K562 (cell line): ENCODE measurements around the gene B3GAT1. TPM values are rescaled to one million over a fixed set of nuclear protein-coding genes. Genes with fewer than 3 reads are reported as not detected.

Experiments
- CBX3 ChIP-seq, 2 experiments: IDR thresholded peaks; 1 replicate in 1 of 2; 2 replicates in 1 of 2; pipeline ENCODE4 v1.6.1; 2012; ENCODE audit warnings: inconsistent platforms in 2 of 2, low read length in 2 of 2, borderline replicate concordance in 1 of 2, control low read depth in 1 of 2
- CXXC5 ChIP-seq: fragments of 250-450 bp; sonication (Bioruptor Pico); IDR thresholded peaks from 2 replicates; pipeline ENCODE4 v1.8.0; 2022; ENCODE audit warnings: inconsistent platforms, mild to moderate bottlenecking, moderate library complexity
- DMBX1 ChIP-seq: fragments of 250-450 bp; sonication (Bioruptor Pico); IDR thresholded peaks from 2 replicates; pipeline ENCODE4 v1.8.0; 2022; ENCODE audit warnings: inconsistent platforms, mild to moderate bottlenecking, moderate library complexity, borderline replicate concordance
- EP400 ChIP-seq: fragments of 450-650 bp; IDR thresholded peaks from 2 replicates; pipeline ENCODE4 v1.6.1; 2017; ENCODE audit warnings: antibody characterized with exemption, mild to moderate bottlenecking, moderate library complexity
- HNRNPK ChIP-seq: fragments of 200-400 bp; formaldehyde crosslinking; IDR thresholded peaks from one replicate; pipeline ENCODE4 v1.6.1; 2018; ENCODE audit warnings: mild to moderate bottlenecking, low read depth, low read length; ENCODE audit not compliant: poor library complexity, severe bottlenecking
- JUN ChIP-seq, 2 experiments: sonication (generic) in 1 of 2; formaldehyde crosslinking in 1 of 2; IDR thresholded peaks; 2 replicates each; pipeline versions ENCODE4 v1.6.1 to v1.8.0; 2012 to 2022; ENCODE audit warnings: borderline replicate concordance in 2 of 2, mild to moderate bottlenecking in 2 of 2, improper control_type of control experiment in 1 of 2, low read depth in 1 of 2, low read length in 1 of 2, missing genetic modification reagents in 1 of 2
- MYC ChIP-seq, 2 experiments: fragments of 250-450 bp in 1 of 2; sonication (Bioruptor Pico) in 1 of 2; IDR thresholded peaks; 2 replicates each; pipeline versions ENCODE4 v1.5.1 to v1.6.1; 2012 to 2021; ENCODE audit warnings: low read depth in 2 of 2, borderline replicate concordance in 1 of 2, improper control_type of control experiment in 1 of 2, low read length in 1 of 2, mild to moderate bottlenecking in 1 of 2, moderate library complexity in 1 of 2
- NKRF ChIP-seq: fragments of 450-650 bp; IDR thresholded peaks from 2 replicates; pipeline ENCODE4 v1.6.1; 2016; ENCODE audit warnings: borderline replicate concordance
- RBFOX2 ChIP-seq: fragments of 200-400 bp; formaldehyde crosslinking; IDR thresholded peaks from 2 replicates; pipeline ENCODE4 v1.6.1; 2017; ENCODE audit warnings: low read depth, mild to moderate bottlenecking, low read length, moderate library complexity
- RHOXF2B ChIP-seq: fragments of 250-450 bp; sonication (Bioruptor Pico); conservative IDR thresholded peaks from 2 replicates; pipeline ENCODE4 v1.5.1; 2021
- RNF2 ChIP-seq: sonication (generic); IDR thresholded peaks from 2 replicates; pipeline ENCODE4 v1.6.1; 2016
- SP1 ChIP-seq: sonication (generic); formaldehyde crosslinking; IDR thresholded peaks from 2 replicates; pipeline ENCODE4 v1.8.1; 2022; ENCODE audit warnings: mild to moderate bottlenecking, missing genetic modification reagents
- SREBF1 ChIP-seq: fragments of 150-350 bp; IDR thresholded peaks from 2 replicates; pipeline ENCODE4 v1.6.1; 2014; ENCODE audit warnings: antibody characterized with exemption, low read depth, low read length, borderline replicate concordance
- TGIF2 ChIP-seq: sonication (generic); formaldehyde crosslinking; IDR thresholded peaks from 2 replicates; pipeline ENCODE4 v1.8.1; 2022; ENCODE audit warnings: mild to moderate bottlenecking, missing genetic modification reagents, moderate library complexity
- USF1 ChIP-seq: sonication (generic); formaldehyde crosslinking; IDR thresholded peaks from 2 replicates; pipeline ENCODE4 v1.9.0; 2022; ENCODE audit warnings: mild to moderate bottlenecking, missing genetic modification reagents
- ZBTB5 ChIP-seq: fragments of 450-650 bp; IDR thresholded peaks from 2 replicates; pipeline ENCODE4 v1.6.1; 2017; ENCODE audit warnings: antibody characterized with exemption
- ZNF224 ChIP-seq: sonication (generic); formaldehyde crosslinking; IDR thresholded peaks from 2 replicates; pipeline ENCODE4 v1.8.0; 2022; ENCODE audit warnings: mild to moderate bottlenecking, missing genetic modification reagents
- ZNF232 ChIP-seq: sonication (generic); formaldehyde crosslinking; IDR thresholded peaks from 2 replicates; pipeline ENCODE4 v1.8.0; 2022; ENCODE audit warnings: mild to moderate bottlenecking, missing genetic modification reagents
- ZNF274 ChIP-seq: IDR thresholded peaks from 2 replicates; pipeline ENCODE4 v1.6.1; 2011; ENCODE audit warnings: low read depth, mild to moderate bottlenecking, low read length, moderate library complexity, borderline replicate concordance
- ZNF644 ChIP-seq: fragments of 200-800 bp; sonication (Bioruptor generic); IDR thresholded peaks from 2 replicates; pipeline ENCODE4 v1.6.1; 2016; ENCODE audit warnings: low read depth, missing genetic modification characterization, missing compliant biosample characterization
- ZNF79 ChIP-seq: fragments of 250-450 bp; sonication (Bioruptor Pico); IDR thresholded peaks from 2 replicates; pipeline ENCODE4 v1.4.0; 2020; ENCODE audit warnings: low read depth, mild to moderate bottlenecking, moderate library complexity
- polyA plus RNA-seq, 8 experiments: library from polyadenylated mRNA; depleted of rRNA in 4 of 8; stranded (reverse) in 5 of 8; unstranded in 3 of 8; fragments of >200 nt; fragmentation: Nextera tagmentation in 2 of 8; fragmentation: Illumina TruSeq in 1 of 8; extraction: Ambion mirVana in 2 of 8; extraction: Trizol in 1 of 8; gene quantifications; 2 replicates each; pipeline versions ENCODE4 v1.2.1 to v1.2.3, GENCODE V29; 2011 to 2014; ENCODE audit warnings: inconsistent platforms in 1 of 8, missing spikeins in 1 of 8
- total RNA-seq, 7 experiments: library from RNA; depleted of rRNA in 6 of 7; stranded (reverse); fragments of >200 nt in 6 of 7; fragmentation: Illumina TruSeq in 2 of 7; extraction: Trizol in 2 of 7; gene quantifications; 2 replicates each; pipeline versions ENCODE4 v1.2.1 to v1.2.3, GENCODE V29; 2011 to 2021; ENCODE audit warnings: low replicate concordance in 1 of 7

Gene B3GAT1
- total and polyA plus RNA-seq, 9 of the 15 experiments (the other 6 are each of a cell fraction or from before 2014, with no cell fraction given): 0.01 to 0.53 (median 0.14) TPM; not detected in 1

GRCh38 chr11:134331354-134332188 lies 80.5 kb downstream of the B3GAT1 start, which contains the start of gene GLB1L2 (continued):
- TF ChIP-seq ZBTB5: peak; percentile 95
- 0 out of 2 replicates have a peak, but pooled peaks have one; percentile 32 for TF ChIP-seq RNF2
- peak; percentile 94 for TF ChIP-seq TGIF2 (CRISPR knock-in tag)
- no peak for TF ChIP-seq HNRNPK
- peak; percentile 70 for TF ChIP-seq RBFOX2
- TF ChIP-seq CBX3 (IDR thresholded peaks at IDR 0.05; ENCODE audit: borderline replicate concordance in 1 of 2, low read length in 2 of 2): peak in 1 of 2 experiments; percentile 48; a peak in 1 of 3 replicates
- peak; percentile 80 for TF ChIP-seq CXXC5 (CRISPR knock-in tag)
- 0 out of 2 replicates have a peak, but pooled peaks have one; percentile 26 for TF ChIP-seq USF1 (CRISPR knock-in tag)
- peak; percentile 38; the same call in 1 of the 2 replicates for TF ChIP-seq NKRF
- TF ChIP-seq ZNF79 (CRISPR knock-in tag): no peak
- TF ChIP-seq SP1 (CRISPR knock-in tag): no peak
- no peak for TF ChIP-seq RHOXF2B
- no peak for TF ChIP-seq ZNF274
- no peak for TF ChIP-seq SREBF1
- TF ChIP-seq JUN (IDR thresholded peaks at IDR 0.05; ENCODE audit: borderline replicate concordance, low read depth, low read length): no peak; the same call in 1 of the 2 replicates
- peak; percentile 97 for TF ChIP-seq JUN (CRISPR knock-in tag; IDR thresholded peaks at IDR 0.05; ENCODE audit: borderline replicate concordance)
- TF ChIP-seq ZNF644: no peak
- peak; percentile 87; the same call in 1 of the 2 replicates for TF ChIP-seq ZNF232 (CRISPR knock-in tag)
- TF ChIP-seq ZNF224 (CRISPR knock-in tag): 0 out of 2 replicates have a peak, but pooled peaks have one; percentile 69
- TF ChIP-seq EP400: peak; percentile 76; the same call in 1 of the 2 replicates
- 0 out of 2 replicates have a peak, but pooled peaks have one; percentile 35 for TF ChIP-seq DMBX1 (CRISPR knock-in tag)
- TF ChIP-seq MYC (IDR thresholded peaks at IDR 0.05; ENCODE audit: low read depth, low read length): peak; percentile 90
- TF ChIP-seq MYC (CRISPR knock-in tag; IDR thresholded peaks at IDR 0.05; ENCODE audit: borderline replicate concordance, low read depth): no peak
